HG03108 (cell line): ENCODE data around the gene MGST3.
"Not testable (repeated sequence)": the region's sequence is repeated elsewhere in the genome, so short reads cannot be mapped to it uniquely, and the experiment has no call there.

Experiments
- ATAC-seq: cut with Tn5 transposase; IDR thresholded peaks from one replicate; pipeline ENCODE4 v1.9.1; 2021; ENCODE audit warnings: moderate library complexity; ENCODE audit not compliant: unreplicated experiment

Gene MGST3

DNA sequence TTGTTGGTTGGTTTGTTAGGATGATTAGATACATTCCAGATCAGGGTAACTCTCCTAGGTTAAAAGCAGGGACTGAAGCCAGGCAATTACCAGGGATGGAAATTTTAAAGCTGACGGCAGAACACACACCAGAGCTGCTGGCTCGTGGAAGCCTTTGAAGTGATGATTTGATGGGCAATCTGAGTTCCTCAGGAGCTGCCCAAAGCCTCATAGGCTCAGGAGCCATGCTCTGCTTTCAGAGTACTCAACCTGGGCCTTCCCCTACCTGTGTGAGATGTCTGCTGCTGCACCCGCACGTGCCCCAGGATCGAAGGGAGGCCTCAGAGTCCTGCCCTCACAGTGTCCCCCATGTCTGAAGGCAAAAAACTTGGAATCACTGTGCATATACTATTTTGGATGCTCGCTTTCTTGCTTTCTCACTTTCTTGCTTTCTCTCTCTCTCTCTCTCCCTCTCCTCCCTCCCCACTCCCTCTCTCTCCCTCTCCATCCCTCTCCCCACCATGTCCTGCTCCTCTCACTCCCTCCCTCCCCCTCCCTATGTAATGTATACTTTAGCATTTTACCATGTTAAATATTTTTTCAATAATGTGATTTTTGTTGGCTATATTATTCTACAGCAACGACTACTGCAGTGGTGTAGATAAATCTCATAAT lies 18.0 kb downstream of the MGST3 start:
- no peak for ATAC-seq

DNA sequence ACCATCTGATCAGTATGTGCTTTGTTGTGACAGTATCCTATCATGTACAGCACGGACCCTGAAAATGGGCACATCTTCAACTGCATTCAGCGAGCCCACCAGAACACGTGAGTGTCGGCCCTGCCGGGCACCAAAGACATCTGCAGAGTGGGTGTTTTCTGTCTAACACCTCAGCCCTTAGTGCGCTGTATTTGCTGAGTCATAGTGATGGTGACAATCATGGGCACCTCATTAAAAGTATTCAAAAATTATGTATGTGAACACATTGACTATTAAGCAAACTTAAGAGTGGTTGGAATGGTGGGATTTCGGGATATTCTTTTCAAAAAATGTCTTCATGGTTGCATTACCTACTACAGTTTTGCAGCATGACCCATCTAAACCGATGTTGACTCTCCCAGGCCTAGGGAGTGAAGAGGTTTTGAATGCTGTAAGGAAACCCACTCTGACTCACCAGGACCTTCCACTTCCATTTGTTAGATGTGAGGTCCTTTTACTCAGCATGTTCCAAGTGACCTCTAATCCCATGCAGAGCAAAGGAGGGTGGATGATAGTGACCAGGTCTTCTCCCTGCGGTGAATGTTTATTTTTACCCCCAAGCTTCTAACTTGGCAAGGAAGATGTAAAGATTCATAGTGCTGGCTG lies 20.1 kb downstream of the MGST3 start:
- ATAC-seq = no peak

DNA sequence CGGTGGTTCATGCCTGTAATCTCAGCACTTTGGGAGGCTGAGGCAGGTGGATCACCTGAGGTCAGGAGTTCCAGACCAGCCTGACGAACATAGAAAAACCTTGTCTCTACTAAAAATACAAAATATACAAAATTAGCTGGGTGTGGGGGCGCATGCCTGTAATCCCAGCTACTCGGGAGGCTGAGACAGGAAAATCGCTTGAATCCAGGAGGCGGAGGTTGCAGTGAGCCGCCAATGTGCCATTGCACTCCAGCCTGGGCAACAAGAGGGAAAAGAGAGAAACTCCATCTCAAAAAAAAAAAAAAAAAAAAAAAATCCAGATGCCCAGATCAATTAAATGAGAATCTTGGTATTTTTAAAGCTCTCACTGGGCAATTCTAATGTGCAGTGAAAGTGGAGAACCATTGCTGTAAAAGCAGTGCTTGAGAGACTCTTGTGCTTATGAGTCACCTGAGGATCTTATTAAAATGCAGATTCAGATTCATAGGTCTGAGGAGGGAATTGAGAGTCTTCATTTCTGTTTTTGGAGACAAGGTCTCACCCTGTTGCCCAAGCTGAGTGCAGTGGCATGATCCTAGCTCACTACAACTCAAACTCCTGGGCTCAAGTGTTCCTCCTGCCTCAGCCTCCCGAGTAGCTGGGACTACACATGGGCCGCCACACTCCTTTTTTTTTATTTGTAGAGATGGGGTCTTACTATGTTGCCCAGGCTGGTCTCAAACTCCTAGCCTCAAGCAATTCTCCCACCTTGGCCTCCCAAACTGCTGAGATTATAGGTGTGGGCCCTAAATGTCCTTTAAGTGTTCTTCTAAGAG lies 27.9 kb downstream of the MGST3 start:
- not testable (repeated sequence) for ATAC-seq

DNA sequence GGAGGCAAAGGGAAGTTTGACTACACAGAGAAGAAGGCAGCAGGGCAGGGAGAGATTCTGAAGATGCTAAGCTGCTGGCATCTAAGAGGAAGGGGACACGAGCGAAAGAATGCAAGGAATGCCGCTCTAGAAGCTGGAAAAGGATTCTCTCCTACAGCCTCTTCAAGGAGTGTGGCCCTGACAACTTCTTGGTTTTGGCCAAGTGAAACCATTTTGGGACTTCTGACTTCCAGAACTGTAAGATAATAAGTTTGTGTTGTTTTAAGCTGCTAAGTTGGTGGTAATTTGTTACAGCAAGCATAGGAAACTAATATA lies 28.5 kb downstream of the MGST3 start:
- ATAC-seq = no peak

DNA sequence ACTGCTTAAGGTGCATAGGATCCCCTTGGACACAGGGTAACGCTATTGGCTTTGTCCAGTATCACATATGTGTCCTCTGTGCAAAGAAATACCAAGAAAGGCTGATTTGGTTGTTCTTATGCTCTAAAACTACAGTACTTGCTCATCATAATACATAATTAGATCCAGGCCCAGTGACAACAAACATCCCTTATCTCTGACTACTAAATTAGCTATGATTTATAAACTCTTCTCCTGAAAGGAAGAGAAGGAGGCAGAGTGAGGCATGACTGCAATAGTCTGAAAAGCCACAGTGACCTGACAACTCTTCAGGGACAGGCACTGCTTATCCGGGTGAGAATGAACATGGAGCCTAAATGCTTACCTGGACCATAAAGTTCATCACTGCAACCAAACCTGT lies 30.7 kb downstream of the MGST3 start:
- ATAC-seq = no peak

DNA sequence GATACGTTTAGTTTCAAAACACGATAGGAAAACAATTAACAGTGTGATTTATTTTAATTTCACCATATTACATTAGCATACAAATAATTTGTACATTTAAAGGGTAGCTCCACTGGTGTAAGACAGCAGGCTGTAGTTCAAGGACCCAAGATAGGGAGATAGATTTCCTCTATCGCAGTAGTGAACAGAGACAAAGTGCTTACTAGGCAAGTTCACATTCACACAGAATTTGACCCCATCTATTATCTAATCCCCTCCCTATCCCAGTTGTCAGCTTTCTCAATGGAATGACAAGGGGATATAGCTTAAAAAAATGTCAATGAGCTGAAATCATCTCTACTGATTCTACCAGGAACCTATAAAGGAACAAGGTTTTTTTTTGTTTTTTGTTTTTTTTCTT lies 31.2 kb downstream of the MGST3 start:
- ATAC-seq = no peak

DNA sequence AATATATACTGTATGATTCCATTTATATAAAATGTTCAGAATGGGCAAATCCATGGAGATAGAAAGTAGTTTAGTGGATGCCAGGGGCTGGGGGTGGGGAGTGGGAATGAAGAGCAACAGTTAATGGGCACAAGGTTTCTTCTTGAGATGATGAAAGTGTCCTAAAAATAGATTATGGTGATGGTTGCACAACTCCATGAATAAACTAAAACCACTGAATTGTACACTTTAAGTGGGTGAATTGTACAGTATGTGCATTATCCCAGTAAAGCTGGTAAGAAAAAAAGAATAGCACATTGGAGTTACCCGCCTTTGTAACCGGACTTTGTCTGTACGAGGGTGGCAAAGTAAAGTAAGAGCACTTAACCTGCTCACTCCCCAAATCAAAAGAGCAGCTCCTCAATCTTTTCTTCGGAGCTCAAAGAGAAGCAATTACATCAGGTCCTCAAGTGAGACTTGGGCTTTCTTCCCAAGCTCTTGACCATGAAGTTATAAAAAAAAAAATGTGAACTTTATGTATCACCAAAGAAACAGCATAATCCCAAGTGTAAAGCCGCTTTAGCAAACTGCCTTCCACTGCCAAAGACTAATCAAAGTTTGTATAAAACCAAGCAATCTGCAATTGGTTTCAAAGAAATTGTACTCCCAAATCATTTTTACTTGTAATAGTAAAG lies 35.3 kb downstream of the MGST3 start:
- ATAC-seq = no peak

DNA sequence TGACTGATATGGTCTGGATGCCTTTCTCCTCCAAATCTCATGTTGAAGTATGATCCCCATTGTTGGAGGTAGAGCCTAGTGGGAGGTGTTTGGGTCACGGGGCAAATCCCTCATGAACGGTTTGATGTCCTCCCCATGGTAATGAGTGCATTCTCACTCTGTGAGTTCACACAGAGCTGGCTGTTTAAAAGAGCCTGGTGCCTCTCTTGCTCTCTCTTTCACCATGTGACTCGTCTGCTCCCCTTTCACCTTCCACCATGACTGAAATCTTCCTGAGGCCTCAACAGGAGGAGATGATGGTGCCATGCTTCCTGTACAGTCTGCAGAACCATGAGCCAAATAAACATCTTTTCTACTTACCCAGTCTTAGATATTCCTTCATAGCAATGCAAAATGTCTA lies 37.1 kb downstream of the MGST3 start:
- no peak for ATAC-seq

DNA sequence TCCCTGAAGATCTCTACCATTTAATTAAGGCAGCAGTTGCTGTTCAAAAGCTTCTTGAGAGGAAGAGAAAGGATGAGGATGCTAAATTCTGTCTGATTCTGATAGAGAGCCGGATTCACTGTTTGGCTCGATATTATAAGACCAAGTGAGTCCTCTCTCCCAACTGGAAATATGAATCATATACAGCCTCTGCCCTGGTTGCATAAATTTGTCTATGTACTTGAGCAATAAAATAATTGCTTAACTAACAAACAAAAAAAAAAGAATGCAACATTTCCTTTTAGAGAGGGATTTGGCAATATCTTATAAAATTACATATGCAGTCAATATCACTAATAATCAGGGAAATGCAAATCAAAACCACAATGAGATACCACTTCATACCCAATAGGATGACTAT lies 40.5 kb downstream of the MGST3 start:
- ATAC-seq = no peak

DNA sequence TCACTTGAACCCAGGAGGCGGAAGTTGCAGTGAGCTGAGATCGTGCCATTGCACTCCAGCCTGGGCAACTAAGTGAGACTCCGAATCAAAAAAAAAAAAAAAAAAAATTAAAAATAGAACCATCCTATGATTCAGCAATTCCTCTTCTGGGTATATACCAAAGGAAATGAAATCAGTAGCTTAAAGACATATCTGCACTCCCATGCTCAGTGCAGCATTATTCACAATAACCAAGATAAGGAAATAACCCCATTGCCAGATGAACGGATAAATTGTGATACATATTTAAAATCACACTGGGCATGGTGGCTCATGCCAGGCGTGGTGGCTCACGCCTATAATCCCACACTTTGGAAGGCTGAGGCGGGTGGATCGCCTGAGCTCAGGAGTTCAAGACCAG lies 43.6 kb downstream of the MGST3 start:
- no peak for ATAC-seq

DNA sequence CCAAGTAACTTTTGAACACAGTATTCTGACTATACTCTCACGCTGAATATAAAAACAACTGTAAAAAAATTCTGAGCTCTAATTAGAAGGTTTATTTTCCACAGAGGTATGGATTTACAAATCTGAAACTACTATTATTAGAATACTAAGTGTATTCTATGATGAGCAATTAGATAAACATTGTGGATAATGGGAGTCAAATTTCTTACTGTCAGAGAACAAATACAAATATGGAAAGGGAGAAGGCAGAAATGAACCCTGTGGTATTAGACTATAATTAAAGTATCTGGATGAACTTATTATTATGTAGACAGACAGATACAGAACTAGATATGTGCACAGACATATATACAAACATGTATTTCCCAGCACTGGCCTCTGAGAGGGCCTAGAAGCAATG lies 44.8 kb downstream of the MGST3 start:
- no peak for ATAC-seq

DNA sequence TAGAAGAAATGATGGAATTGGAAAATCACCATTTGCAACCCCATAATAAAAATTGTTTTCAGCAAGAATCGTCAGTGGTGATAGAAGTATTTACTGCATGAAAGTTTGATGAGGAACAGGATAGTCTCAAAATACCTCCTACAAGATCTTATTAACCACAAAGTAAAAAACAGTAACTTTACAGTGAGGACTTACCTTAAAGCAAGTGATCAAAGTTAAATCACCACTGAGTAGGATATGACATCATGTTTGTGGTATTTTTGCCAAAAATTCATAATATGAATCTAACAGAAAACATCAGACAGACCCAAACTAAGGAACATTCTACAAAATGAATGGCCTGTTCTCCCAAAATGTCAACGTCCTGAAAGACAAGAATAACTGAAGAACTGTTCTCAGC lies 47.5 kb downstream of the MGST3 start:
- ATAC-seq = no peak

DNA sequence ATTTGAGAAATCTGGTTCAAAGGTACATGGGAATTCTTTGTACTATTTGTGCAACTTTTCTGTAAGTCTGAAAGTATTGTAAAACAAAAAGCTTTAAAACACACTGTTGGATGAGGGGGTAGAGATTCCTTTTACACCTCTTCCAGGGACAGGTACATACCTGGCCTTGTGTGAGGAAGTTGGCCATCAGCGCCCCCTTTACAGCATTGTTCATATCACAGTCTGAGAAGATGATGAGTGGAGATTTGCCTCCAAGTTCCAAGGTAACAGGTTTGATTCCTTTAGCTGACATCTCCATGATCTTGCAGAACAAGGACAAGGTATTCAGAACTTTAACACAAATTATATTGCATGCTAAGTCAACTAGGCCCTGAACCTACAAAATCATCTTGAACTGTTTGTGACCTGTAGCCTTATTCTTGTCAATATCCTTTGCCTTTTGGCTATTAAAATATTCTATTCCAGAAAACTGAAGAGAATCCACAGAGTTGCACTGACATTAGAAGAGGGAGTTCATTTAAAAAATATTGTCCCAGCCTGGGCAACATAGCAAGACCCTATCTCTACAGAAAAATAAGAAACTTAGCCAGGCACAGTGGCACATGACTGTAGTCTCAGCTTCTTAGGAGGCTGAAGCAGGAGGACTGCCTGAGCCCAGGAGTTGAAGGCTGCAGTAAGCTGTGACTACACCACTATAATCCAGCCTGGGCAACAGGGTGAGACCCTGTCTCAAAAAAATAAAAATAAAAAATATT lies 48.4 kb downstream of the MGST3 start:
- ATAC-seq = no peak

DNA sequence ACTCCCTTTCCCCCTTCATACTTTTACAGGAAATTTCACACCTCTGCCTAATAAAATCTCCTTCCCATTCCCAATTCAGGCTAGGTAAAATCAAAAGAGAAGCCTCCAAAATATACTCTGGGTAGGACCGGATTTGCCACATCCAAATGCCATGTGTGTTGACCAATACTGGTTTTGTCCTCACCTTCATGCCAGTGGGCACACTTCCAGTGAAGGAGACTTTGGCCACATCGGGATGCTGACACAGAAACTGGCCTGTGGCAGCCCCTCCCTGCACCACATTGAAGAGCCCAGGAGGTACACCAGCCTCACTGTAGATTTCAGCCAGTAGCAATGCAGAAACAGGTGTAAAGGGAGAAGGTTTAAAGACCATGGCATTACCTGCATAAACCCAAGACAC lies 49.3 kb downstream of the MGST3 start:
- ATAC-seq = no peak

DNA sequence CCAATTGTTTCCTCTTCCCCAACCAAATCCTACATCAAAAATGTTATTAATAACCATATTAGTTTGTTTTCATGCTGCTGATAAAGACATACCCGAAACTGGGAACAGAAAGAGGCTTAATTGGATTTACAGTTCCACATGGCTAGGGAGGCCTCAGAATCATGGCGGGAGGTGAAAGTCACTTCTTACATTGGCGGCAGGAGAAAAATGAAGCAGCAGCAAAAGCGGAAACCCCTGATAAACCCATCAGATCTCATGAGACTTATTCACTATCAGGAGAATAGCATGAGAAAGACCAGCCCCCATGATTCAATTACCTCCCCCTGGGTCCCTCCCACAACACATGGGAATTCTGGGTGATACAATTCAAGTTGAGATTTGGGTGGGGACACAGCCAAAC lies 49.7 kb downstream of the MGST3 start:
- ATAC-seq = not testable (repeated sequence)

DNA sequence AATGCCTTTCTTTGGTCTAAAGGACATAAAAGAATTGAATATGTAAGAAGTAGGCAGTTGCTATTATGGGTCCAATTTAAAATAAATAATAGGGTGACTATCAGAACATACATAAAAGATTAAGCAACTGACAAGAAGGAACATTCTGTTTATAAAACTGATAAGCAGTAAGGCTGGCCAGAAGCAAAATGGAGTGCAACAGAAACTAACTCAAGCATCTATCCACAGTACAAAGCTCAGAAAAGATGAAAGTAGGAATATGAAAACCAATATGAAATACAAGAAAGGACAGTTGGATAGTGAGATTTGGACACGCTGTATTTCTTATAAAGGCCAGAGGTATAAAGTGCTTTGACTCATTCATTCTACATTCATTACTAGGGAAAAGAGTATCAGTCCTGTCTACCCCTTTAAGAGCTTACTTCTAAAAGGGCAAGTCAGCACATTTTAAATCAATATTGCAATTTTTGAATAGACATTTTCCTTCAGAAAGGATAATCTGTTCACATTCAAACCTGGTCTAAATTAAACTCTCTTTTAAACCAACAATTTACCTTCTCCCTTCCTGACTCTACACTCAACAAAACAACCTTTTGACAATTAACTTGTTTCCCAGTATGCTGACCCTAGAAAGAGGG lies 52.9 kb downstream of the MGST3 start:
- ATAC-seq = no peak

DNA sequence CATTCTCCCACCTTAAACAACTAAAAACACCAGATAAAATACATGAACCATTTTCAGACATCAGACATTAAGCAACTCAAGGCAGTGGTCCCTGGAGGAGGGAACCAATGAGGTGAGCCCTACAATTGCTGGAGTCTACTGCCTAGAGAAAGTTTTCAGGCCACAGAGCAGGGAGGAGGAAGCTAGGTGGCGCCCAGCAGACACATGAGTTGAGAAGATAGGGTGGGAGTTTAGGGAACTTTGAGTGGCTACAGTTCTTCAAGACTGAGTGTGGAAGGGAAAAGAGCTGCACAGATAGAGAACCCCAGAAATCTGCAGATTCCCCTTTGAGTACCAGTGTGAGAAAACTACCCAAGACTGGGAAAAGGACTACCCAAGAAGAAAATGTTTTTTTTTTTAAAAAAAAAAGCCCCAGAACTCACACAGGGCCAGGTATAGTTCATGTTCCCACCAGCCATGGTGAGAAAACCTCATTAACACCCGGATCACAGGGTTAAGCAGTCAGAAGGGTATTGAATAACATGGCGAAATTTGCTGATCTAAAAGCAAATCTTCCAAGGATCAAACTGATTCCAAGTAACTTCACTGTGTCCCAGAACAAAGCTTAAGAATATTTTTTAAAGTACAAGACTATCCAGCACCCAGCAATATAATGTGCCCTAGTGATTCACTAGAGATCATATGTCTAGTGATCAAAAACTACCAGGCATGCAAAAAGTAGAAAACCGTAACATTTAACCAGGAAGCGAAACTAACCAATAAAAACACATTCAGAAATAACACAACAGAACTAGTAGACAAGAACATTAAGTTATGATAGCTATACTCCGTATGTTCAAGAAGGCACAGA lies 55.3 kb downstream of the MGST3 start:
- ATAC-seq = peak; percentile 53

DNA sequence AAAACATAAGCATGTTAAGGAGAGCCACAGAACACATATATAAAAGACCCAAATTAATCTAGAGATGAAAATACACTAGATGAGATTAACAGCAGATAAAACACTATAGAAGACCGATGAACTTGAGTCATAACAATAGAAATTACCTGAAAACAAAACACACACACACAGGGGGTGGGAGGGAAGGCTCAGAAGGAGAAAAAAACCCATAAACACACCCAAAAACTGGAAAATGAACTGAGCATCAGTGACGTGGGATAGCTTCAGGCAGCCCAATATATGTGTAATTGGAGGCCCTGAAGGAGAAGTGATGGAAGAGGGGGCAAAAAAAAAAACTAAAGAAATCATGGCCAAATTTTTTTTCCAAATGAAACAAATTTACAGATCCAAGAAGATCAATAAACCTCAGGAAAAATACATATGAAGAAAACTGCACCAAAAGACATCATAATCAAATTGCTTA lies 56.0 kb downstream of the MGST3 start:
- ATAC-seq = no peak

DNA sequence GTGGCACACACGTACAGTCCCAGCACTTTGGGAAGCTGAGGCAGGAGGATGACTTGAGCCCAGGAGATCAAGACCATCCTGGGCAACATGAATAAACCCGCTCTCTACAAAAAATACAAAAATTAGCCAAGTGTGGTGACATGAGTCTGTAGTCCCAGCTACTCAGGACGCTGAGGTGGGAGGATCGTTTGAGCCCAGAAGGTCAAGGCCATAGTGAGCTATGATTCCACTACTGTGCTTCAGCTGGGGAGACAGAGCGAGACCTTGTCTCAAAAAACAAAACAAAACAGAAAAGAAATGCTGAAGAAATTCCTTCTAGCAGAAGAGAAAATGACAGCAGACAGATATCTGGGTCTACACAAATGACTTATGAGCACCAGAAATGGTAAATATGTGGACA lies 57.0 kb downstream of the MGST3 start:
- ATAC-seq = no peak

DNA sequence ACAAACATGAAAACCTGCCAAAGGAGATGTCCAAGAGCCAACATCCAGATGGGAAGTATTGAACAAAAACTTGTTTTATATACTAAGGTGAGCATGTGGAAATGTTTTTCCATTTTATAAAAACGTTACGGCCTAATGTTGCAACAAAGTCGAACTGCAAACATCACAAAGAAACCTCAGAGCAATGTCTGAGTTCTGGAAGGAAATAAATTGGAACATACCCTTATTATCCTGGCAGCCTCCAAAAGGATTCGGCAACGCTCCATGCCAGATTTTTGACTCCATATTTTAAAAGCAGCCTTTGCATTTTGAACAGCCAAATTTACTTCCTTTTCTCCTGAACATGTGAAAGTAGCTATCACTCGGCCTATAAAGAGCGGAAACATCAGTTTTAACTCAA lies 64.0 kb downstream of the MGST3 start:
- no peak for ATAC-seq
